T-helper 17 cell (primary cell): ENCODE data around the gene SLC10A4. TPM values are rescaled to one million over a fixed set of nuclear protein-coding genes. Genes with fewer than 3 reads are reported as not detected.
A peak's percentile ranks its signal among the peaks of the same experiment; 100 is the strongest.

Source experiments
- ATAC-seq: fragments of 150-1000 bp; cut with Tn5 transposase; 2 replicates; pipeline ENCODE4 v1.10.0; 2021; ENCODE audit warnings: mild to moderate bottlenecking, moderate library complexity
- DNase-seq, 3 donors: peaks; one replicate each; pipeline versions ENCODE4 v3.0.0 to v3.0.0-alpha.2; 2020 to 2021
- H3K9me3 ChIP-seq: one replicate; pipeline ENCODE4 v1.7.0; 2013; ENCODE audit warnings: low read length, mild to moderate bottlenecking; ENCODE audit not compliant: control insufficient read depth, poor library complexity, severe bottlenecking
- H3K27ac Mint-ChIP-seq: one replicate; pipeline ENCODE4 v1.8.0; 2022; ENCODE audit warnings: mild to moderate bottlenecking, moderate library complexity, mixed read lengths
- H3K27me3 Mint-ChIP-seq: one replicate; pipeline ENCODE4 v1.8.0; 2022; ENCODE audit warnings: mixed read lengths
- H3K36me3 Mint-ChIP-seq: one replicate; pipeline ENCODE4 v1.8.0; 2022; ENCODE audit warnings: low read depth, mixed read lengths
- H3K4me1 Mint-ChIP-seq: one replicate; pipeline ENCODE4 v1.8.0; 2022; ENCODE audit warnings: mild to moderate bottlenecking, mixed read lengths
- H3K4me3 Mint-ChIP-seq: one replicate; pipeline ENCODE4 v1.8.0; 2022; ENCODE audit warnings: mild to moderate bottlenecking, moderate library complexity, mixed read lengths
- total RNA-seq, 4 donors: library from RNA in 2 of 4; stranded (reverse) in 2 of 4; gene quantifications; one replicate each; pipeline ENCODE4 v1.2.3 and lab custom pipeline; 2022 to 2026

SLC10A4 gene
- total RNA-seq, 2 donors from 2014 or later: not detected

DNA sequence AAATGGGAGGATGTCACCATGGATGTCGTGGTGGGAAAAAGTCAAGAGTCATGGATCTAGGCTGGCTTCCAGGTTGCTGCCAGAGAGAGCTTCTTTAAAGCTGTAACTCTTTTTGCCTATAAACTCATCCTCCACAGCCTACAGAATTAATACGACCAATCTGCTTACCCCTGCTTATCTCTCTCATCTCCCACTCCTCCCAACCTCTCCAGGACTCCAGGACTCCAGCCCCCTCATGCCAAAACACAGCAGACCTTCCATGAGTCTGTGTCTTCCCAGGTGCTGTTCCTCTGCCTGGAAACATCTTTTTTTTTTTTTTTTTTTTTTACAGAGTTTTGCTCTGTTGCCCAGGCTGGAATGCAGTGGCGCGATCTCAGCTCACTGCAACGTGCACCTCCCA, 15.3 kb upstream of the SLC10A4 start:
- peaks cover 2% of the 10 kb centered on the region for H3K4me1 Mint-ChIP-seq
- no peaks in the 10 kb centered on the region for H3K9me3 ChIP-seq
- H3K27me3 Mint-ChIP-seq: peaks cover 22% of the 10 kb centered on the region
- DNase-seq: no peak
- peak overlapping the region; percentile 57 for H3K4me3 Mint-ChIP-seq
- H3K36me3 Mint-ChIP-seq: peaks cover 4% of the 10 kb centered on the region
- no peak for ATAC-seq
- H3K27ac Mint-ChIP-seq: no peak overlapping the region

GRCh38 chr4:48470137-48470536, 13.0 kb upstream of the SLC10A4 start:
- H3K27ac Mint-ChIP-seq: no peak overlapping the region
- H3K9me3 ChIP-seq: no peaks in the 10 kb centered on the region
- ATAC-seq (no peak), DNase-seq (no peak)
- H3K27me3 Mint-ChIP-seq: peaks cover 22% of the 10 kb centered on the region
- H3K4me3 Mint-ChIP-seq: no peak overlapping the region
- peaks cover 4% of the 10 kb centered on the region for H3K36me3 Mint-ChIP-seq
- H3K4me1 Mint-ChIP-seq: peaks cover 2% of the 10 kb centered on the region

DNA sequence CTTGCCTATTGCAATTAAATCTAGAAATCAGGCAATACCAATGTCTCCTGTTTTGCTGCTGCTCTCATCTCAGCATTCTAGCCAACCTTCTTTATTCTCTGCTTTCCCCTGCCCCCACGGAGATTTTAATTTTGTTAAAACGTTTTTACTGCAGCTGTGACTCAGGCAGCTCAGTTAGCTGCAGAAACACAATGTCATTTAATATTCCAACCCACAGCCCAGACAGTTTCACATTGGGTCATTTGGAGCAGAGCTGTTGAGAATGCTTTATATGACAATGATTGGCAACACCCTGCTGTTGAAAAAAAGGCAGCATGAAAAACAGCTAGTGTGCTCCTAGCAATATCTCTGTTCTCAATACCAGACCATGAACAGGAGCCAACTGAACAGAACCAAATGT, 12.6 kb upstream of the SLC10A4 start:
- ATAC-seq: no peak
- H3K9me3 ChIP-seq: no peaks in the 10 kb centered on the region
- Mint-ChIP-seq H3K4me3 (no peak overlapping the region), H3K4me1 (peaks cover 2% of the 10 kb centered on the region), H3K27me3 (peaks cover 25% of the 10 kb centered on the region), H3K36me3 (peaks cover 4% of the 10 kb centered on the region), H3K27ac (no peak overlapping the region)
- DNase-seq: no peak

GRCh38 chr4:48472794-48473193, 10.3 kb upstream of the SLC10A4 start:
- no peak for DNase-seq
- no peak for ATAC-seq
- Mint-ChIP-seq H3K36me3 (peaks cover 4% of the 10 kb centered on the region), H3K4me3 (no peak overlapping the region), H3K4me1 (peaks cover 2% of the 10 kb centered on the region), H3K27ac (no peak overlapping the region), H3K27me3 (peaks cover 31% of the 10 kb centered on the region)
- H3K9me3 ChIP-seq: no peaks in the 10 kb centered on the region

DNA sequence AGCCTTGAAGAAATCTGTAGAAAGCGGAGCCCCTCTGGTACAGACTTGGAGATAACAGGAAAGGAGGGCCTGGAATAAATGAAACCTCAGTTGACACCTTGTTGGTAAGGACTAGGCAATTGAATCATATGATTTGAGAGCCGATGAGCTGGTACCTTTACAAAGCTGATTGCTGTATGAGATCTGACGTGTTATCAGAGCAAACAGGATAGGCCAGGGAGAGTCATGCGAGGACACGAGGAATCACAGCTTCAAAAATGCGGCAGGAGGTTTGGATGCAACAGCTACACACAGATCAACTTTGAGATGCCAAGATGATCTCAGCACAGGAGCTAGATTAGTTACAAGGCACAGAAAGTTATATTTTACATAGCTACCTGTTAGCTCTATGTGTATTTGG, 7.4 kb upstream of the SLC10A4 start:
- Mint-ChIP-seq H3K27me3 (peaks cover 16% of the 10 kb centered on the region), H3K36me3 (no peaks in the 10 kb centered on the region), H3K27ac (no peak overlapping the region), H3K4me1 (no peaks in the 10 kb centered on the region), H3K4me3 (no peak overlapping the region)
- ATAC-seq: no peak
- H3K9me3 ChIP-seq: no peaks in the 10 kb centered on the region
- DNase-seq: no peak

DNA sequence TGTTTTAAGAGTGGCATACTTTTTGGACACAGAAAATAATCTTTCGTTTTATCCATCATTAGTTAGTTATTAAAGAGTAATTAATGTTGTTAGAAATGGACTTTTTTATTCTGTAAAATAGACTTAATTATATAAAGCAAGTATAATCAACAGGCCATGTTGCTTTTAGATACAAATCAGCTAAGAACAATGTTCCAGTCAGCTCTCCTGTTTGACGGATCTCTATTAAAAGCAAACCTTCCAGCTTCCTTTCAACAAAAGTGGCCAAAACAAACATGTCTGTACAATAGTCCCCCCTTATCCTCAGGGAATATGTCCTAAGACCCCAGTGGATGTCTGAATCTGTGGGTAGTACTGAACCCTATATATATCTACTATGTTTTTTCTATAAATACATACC, 4.9 kb upstream of the SLC10A4 start:
- H3K36me3 Mint-ChIP-seq: no peaks in the 10 kb centered on the region
- no peak for ATAC-seq
- no peak overlapping the region for H3K4me3 Mint-ChIP-seq
- no peaks in the 10 kb centered on the region for H3K9me3 ChIP-seq
- peaks cover 35% of the 10 kb centered on the region for H3K27me3 Mint-ChIP-seq
- no peak for DNase-seq
- H3K27ac Mint-ChIP-seq: no peak overlapping the region
- no peaks in the 10 kb centered on the region for H3K4me1 Mint-ChIP-seq

- H3K9me3 ChIP-seq: no peaks in the 10 kb centered on the region
- Mint-ChIP-seq H3K27me3 (peaks cover 47% of the 10 kb centered on the region), H3K27ac (no peak overlapping the region), H3K36me3 (peaks cover 4% of the 10 kb centered on the region), H3K4me3 (no peak overlapping the region), H3K4me1 (peaks cover 9% of the 10 kb centered on the region)
- no peak for ATAC-seq
- no peak for DNase-seq
Observed at GRCh38 chr4:48481581-48481980, 1.6 kb upstream of the SLC10A4 start.

- peaks cover 9% of the 10 kb centered on the region for H3K4me1 Mint-ChIP-seq
- peak; percentile 57 for ATAC-seq
- peaks cover 4% of the 10 kb centered on the region for H3K36me3 Mint-ChIP-seq
- H3K27me3 Mint-ChIP-seq: peaks cover 65% of the 10 kb centered on the region
- peak in 1 of 3 donors; percentile 13 for DNase-seq
- H3K27ac Mint-ChIP-seq: no peak overlapping the region
- no peaks in the 10 kb centered on the region for H3K9me3 ChIP-seq
- H3K4me3 Mint-ChIP-seq: peak overlapping the region; percentile 64
Observed at GRCh38 chr4:48483777-48484493, 792 bp downstream of the SLC10A4 start.

- peaks cover 68% of the 10 kb centered on the region for H3K27me3 Mint-ChIP-seq
- H3K4me1 Mint-ChIP-seq: peaks cover 9% of the 10 kb centered on the region
- peaks cover 4% of the 10 kb centered on the region for H3K36me3 Mint-ChIP-seq
- H3K27ac Mint-ChIP-seq: no peak overlapping the region
- no peaks in the 10 kb centered on the region for H3K9me3 ChIP-seq
- H3K4me3 Mint-ChIP-seq: peak overlapping the region; percentile 64
- no peak for ATAC-seq
- DNase-seq: no peak
Observed at GRCh38 chr4:48484494-48485168, 1.5 kb downstream of the SLC10A4 start.

GRCh38 chr4:48489683-48490011, 6.5 kb downstream of the SLC10A4 start:
- H3K4me1 Mint-ChIP-seq: peaks cover 3% of the 10 kb centered on the region
- DNase-seq (no peak), ATAC-seq (no peak)
- peak overlapping the region; percentile 72 for H3K4me3 Mint-ChIP-seq
- no peaks in the 10 kb centered on the region for H3K36me3 Mint-ChIP-seq
- H3K27ac Mint-ChIP-seq: no peak overlapping the region
- no peaks in the 10 kb centered on the region for H3K9me3 ChIP-seq
- peaks cover 48% of the 10 kb centered on the region for H3K27me3 Mint-ChIP-seq

- Mint-ChIP-seq H3K36me3 (no peaks in the 10 kb centered on the region), H3K4me3 (peak within 1 kb of the TSS; percentile 72), H3K27ac (no peak within 1 kb of the TSS), H3K4me1 (no peaks in the 10 kb centered on the region), H3K27me3 (peaks cover 43% of the 10 kb centered on the region)
- H3K9me3 ChIP-seq: no peaks in the 10 kb centered on the region
- DNase-seq: no peak
- peak; percentile 20 for ATAC-seq
Observed at GRCh38 chr4:48490012-48490679, 7.0 kb downstream of the SLC10A4 start, which contains the start of gene ZAR1. ZAR1 (plus strand) TSS chr4:48490252; CDS start chr4:48490292, 40 bp downstream.

GRCh38 chr4:48490680-48491513, 7.8 kb downstream of the SLC10A4 start:
- Mint-ChIP-seq H3K4me1 (peaks cover under 1% of the 10 kb centered on the region), H3K36me3 (no peaks in the 10 kb centered on the region), H3K27me3 (peaks cover 38% of the 10 kb centered on the region), H3K4me3 (no peak overlapping the region), H3K27ac (no peak overlapping the region)
- DNase-seq (no peak), ATAC-seq (peak; percentile 46)
- H3K9me3 ChIP-seq: no peaks in the 10 kb centered on the region
